Measurements from ENCODE around the gene CACNA1E.

GRCh38 chr1:181712711-181713110 lies 229.4 kb downstream of the CACNA1E start:
- TF ChIP-seq CTCF (conservative IDR thresholded peaks at IDR 0.05) (no peak), ZFX (IDR thresholded peaks at IDR 0.05) (no peak)
